SU-DHL-6 (cell line): ENCODE results near the gene PTPN14.

Experiments used
- CTCF ChIP-seq: fragments of 200-600 bp; sonication (generic); IDR thresholded peaks from one replicate; pipeline ENCODE4 v1.5.1; 2017; ENCODE audit warnings: antibody characterized with exemption, mild to moderate bottlenecking, low read length, moderate library complexity; ENCODE audit not compliant: insufficient read depth, poor library complexity, severe bottlenecking
- EZH2phosphoT487 ChIP-seq: fragments of 200-600 bp; sonication (generic), shearing (Covaris generic); conservative IDR thresholded peaks from 2 replicates; pipeline ENCODE4 v1.6.1; 2018; ENCODE audit warnings: mild to moderate bottlenecking, antibody characterized with exemption, low read length, moderate library complexity, mixed read lengths

- TF ChIP-seq CTCF, result peak; percentile 69
- no peak for TF ChIP-seq EZH2phosphoT487
Observed at GRCh38 chr1:214328770-214329469, 222.5 kb downstream of the PTPN14 start.
